MM.1S (cell line): Measurements from ENCODE around the gene SHANK1.

Source experiments
- DNase-seq: peaks from one replicate; pipeline ENCODE4 v3.0.0-alpha.2; 2015
- H2AFZ ChIP-seq: fragments of 300-600 bp; sonication (generic); 2 replicates; pipeline ENCODE4 v1.6.0; 2016; ENCODE audit warnings: antibody characterized with exemption, low read length
- H3F3A ChIP-seq: fragments of 300-600 bp; sonication (generic); 2 replicates; pipeline ENCODE4 v1.6.1; 2016; ENCODE audit warnings: mild to moderate bottlenecking, antibody characterized with exemption, low read length, moderate library complexity, mixed read lengths; ENCODE audit not compliant: insufficient read depth
- H3K27ac ChIP-seq: fragments of 300-600 bp; sonication (generic); 2 replicates; pipeline ENCODE4 v1.5.1; 2016; ENCODE audit warnings: mild to moderate bottlenecking, low read length
- H3K27me3 ChIP-seq: fragments of 300-600 bp; sonication (generic); replicated peaks from 2 replicates; pipeline ENCODE4 v1.6.0; 2016; ENCODE audit warnings: low read length; ENCODE audit not compliant: insufficient read depth
- H3K36me3 ChIP-seq: fragments of 300-600 bp; sonication (generic); replicated peaks from 2 replicates; pipeline ENCODE4 v1.6.1; 2016; ENCODE audit warnings: mild to moderate bottlenecking, low read length, mixed read lengths; ENCODE audit not compliant: insufficient read depth
- H3K4me1 ChIP-seq: fragments of 300-600 bp; sonication (generic); 2 replicates; pipeline ENCODE4 v1.6.1; 2016; ENCODE audit warnings: low read length, mixed read lengths
- H3K4me2 ChIP-seq: fragments of 300-600 bp; sonication (generic); 2 replicates; pipeline ENCODE4 v1.6.0; 2016; ENCODE audit warnings: low read depth, low read length
- H3K4me3 ChIP-seq: fragments of 300-600 bp; sonication (generic); 2 replicates; pipeline ENCODE4 v1.5.1; 2016; ENCODE audit warnings: low read length, mixed read lengths
- H3K79me2 ChIP-seq: fragments of 300-600 bp; sonication (generic); 2 replicates; pipeline ENCODE4 v1.6.1; 2016; ENCODE audit warnings: mixed run types, low read length, mixed read lengths
- H3K9ac ChIP-seq: fragments of 300-600 bp; sonication (generic); 2 replicates; pipeline ENCODE4 v1.6.1; 2016; ENCODE audit warnings: low read length, mixed read lengths
- H3K9me2 ChIP-seq: fragments of 300-600 bp; sonication (generic); replicated peaks from 2 replicates; pipeline ENCODE4 v1.6.1; 2016; ENCODE audit warnings: mild to moderate bottlenecking, low read length, mixed read lengths; ENCODE audit not compliant: insufficient read depth
- H3K9me3 ChIP-seq: fragments of 300-600 bp; sonication (generic); replicated peaks from 2 replicates; pipeline ENCODE4 v1.6.1; 2016; ENCODE audit warnings: mild to moderate bottlenecking, low read length, mixed read lengths; ENCODE audit not compliant: insufficient read depth
- H4K20me1 ChIP-seq: fragments of 300-600 bp; sonication (generic); 2 replicates; pipeline ENCODE4 v1.6.1; 2016; ENCODE audit warnings: mild to moderate bottlenecking, low read length, moderate library complexity, mixed read lengths; ENCODE audit not compliant: insufficient read depth
- CTCF ChIP-seq: fragments of 300-600 bp; sonication (generic); IDR thresholded peaks from 2 replicates; pipeline ENCODE4 v1.5.1; 2016; ENCODE audit warnings: antibody characterized with exemption, low read length, mixed read lengths
- EZH2 ChIP-seq: fragments of 300-600 bp; sonication (generic); optimal IDR thresholded peaks from 2 replicates; pipeline ENCODE3; 2017; ENCODE audit warnings: low read depth, mild to moderate bottlenecking, antibody characterized with exemption, low read length, mixed read lengths
- EZH2phosphoT487 ChIP-seq: fragments of 300-600 bp; sonication (generic); IDR thresholded peaks from 2 replicates; pipeline ENCODE4 v1.6.1; 2018; ENCODE audit warnings: antibody characterized with exemption, low read length

SHANK1 gene

DNA sequence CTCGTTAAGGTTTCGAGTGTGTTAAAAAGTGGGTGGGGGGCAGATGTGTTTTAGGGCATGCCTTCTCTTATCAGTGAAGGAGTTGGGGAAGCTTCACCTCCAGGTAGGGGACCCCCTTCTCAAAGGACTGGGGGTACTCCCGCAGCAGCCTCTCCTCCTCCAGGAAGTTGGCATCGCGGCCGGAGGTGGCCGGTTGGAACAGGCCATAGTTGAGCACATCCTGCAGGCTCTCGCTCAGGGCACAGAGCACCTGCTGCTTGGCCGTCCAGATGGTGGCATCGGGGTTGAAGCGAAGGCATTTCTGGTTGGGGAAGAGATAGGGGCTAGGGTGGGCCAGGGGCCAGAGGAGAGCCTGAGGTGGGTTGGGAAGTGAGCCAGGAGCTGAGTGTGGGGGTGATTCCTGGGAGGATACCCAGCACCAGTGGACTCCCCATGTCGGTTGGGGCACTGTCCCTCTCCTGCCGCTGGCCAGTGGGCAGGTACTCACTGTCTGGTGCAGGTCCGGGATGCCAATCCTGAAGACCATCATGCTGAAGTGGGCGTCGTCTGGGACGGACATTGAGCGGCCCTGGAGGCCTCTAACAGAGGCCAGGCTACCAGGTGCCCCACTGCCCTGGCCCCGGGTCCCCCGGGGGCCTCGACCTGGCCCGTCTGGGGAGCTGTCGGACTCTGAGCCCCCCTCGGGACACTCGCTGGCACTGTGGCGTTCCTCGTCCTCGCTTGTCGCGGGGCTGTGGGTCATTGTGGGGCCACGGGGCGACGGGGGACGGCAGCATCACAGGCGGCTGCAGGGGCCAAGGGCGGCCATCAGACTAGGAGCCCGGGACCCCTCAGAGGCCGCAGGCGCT, 3.2 kb downstream of the SHANK1 start:
- no peaks in the 10 kb centered on the region for H3K9me2 ChIP-seq
- no peak overlapping the region for H3K9ac ChIP-seq
- no peaks in the 10 kb centered on the region for H3F3A ChIP-seq
- H3K9me3 ChIP-seq: no peaks in the 10 kb centered on the region
- H2AFZ ChIP-seq: no peak overlapping the region
- H3K36me3 ChIP-seq: no peaks in the 10 kb centered on the region
- no peak overlapping the region for H3K27ac ChIP-seq
- peaks cover 71% of the 10 kb centered on the region for H3K27me3 ChIP-seq
- H3K79me2 ChIP-seq: no peaks in the 10 kb centered on the region
- TF ChIP-seq EZH2: no peak
- no peak for TF ChIP-seq CTCF
- TF ChIP-seq EZH2phosphoT487: no peak
- DNase-seq: no peak
- no peak overlapping the region for H3K4me3 ChIP-seq
- H3K4me2 ChIP-seq: no peak overlapping the region
- H3K4me1 ChIP-seq: no peaks in the 10 kb centered on the region
- no peaks in the 10 kb centered on the region for H4K20me1 ChIP-seq

DNA sequence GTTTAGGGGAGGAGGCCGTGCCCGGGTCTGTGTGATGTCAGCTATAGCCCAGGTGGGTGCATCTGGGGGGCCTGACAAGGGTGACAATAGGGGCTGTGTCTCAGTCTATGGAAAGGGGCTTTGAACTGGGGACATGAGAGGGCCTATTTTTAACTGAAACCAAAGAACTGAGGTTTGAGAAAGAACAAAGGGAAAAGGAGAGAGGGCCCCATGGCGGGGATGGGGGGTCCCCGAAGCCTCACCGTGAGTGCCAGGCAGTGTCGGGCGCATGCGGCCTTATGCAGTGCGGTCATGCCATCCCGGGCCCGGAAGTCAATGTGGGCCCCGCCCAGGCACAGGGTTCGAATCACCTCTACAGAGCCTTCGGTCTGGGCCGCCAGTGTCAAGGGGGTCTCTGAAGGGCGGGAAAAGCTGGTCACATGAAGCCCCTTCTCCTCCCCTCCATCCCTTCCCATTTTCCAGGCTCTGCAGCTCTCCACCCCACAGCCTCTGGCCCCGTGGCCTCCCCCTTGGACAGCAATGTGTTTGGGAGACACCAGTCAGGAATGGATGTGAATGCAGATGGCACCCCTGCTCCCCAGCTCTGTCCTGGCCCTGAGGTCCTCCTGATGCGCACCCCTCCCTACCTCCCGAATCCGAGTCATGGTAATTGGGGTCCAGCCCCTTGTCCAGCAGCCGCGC, 5.9 kb downstream of the SHANK1 start:
- no peak overlapping the region for H3K9ac ChIP-seq
- H3K79me2 ChIP-seq: no peaks in the 10 kb centered on the region
- no peak for DNase-seq
- H3K9me3 ChIP-seq: no peaks in the 10 kb centered on the region
- H3F3A ChIP-seq: no peaks in the 10 kb centered on the region
- no peak overlapping the region for H2AFZ ChIP-seq
- H3K4me1 ChIP-seq: no peaks in the 10 kb centered on the region
- no peaks in the 10 kb centered on the region for H3K9me2 ChIP-seq
- no peak overlapping the region for H3K4me3 ChIP-seq
- no peak for TF ChIP-seq EZH2phosphoT487
- no peak for TF ChIP-seq CTCF
- TF ChIP-seq EZH2: no peak
- H4K20me1 ChIP-seq: no peaks in the 10 kb centered on the region
- H3K27me3 ChIP-seq: peaks cover 89% of the 10 kb centered on the region
- no peaks in the 10 kb centered on the region for H3K36me3 ChIP-seq
- no peak overlapping the region for H3K4me2 ChIP-seq
- H3K27ac ChIP-seq: no peak overlapping the region

DNA sequence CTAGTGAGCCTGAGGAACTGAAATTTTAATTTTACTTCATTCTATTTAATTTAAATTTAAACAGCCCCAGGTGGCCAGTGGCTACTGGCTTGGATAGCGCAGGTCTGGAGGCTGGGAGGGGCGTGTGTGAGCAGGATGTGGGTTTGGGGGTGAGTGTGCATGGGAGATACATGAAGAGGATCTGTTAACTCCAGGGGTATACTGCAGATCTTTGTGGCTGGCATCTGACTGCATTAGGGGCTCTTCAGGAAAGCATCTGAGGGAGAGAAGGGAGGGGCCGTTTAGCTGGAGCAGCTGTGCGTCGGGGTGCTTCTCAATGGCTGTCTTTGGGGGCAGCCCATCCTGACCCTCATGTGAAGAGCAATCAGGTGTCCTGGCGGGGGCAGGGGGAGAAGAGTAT, 6.8 kb downstream of the SHANK1 start:
- Histone ChIP-seq H3K4me1 (no peaks in the 10 kb centered on the region), H3K9me3 (no peaks in the 10 kb centered on the region), H4K20me1 (no peaks in the 10 kb centered on the region), H3F3A (no peaks in the 10 kb centered on the region), H2AFZ (no peak overlapping the region), H3K79me2 (no peaks in the 10 kb centered on the region), H3K27ac (no peak overlapping the region), H3K36me3 (no peaks in the 10 kb centered on the region), H3K9ac (no peak overlapping the region), H3K4me2 (no peak overlapping the region), H3K9me2 (no peaks in the 10 kb centered on the region), H3K27me3 (peaks cover 86% of the 10 kb centered on the region), H3K4me3 (no peak overlapping the region)
- TF ChIP-seq CTCF (no peak), EZH2phosphoT487 (no peak), EZH2 (no peak)
- no peak for DNase-seq
